RPMI8226 (cell line): ENCODE measurements around the gene MTMR6.
A peak's percentile ranks its signal among the peaks of the same experiment; 100 is the strongest.

Source experiments
- DNase-seq: peaks from one replicate; pipeline ENCODE4 v3.0.0-alpha.2; 2015

MTMR6 gene

GRCh38 chr13:25276748-25277147 is 10.5 kb downstream of the MTMR6 start:
- no peak for DNase-seq

GRCh38 chr13:25268561-25268960 is 18.7 kb downstream of the MTMR6 start:
- no peak for DNase-seq

GRCh38 chr13:25267715-25268114 is 19.6 kb downstream of the MTMR6 start:
- DNase-seq, result no peak

- DNase-seq, result no peak
These were observed 20.6 kb downstream of the MTMR6 start for GRCh38 chr13:25266706-25267105.

GRCh38 chr13:25262261-25262660 is 25.0 kb downstream of the MTMR6 start:
- no peak for DNase-seq

GRCh38 chr13:25253702-25254101 is 33.6 kb downstream of the MTMR6 start:
- DNase-seq, result no peak

GRCh38 chr13:25252752-25253151 is 34.5 kb downstream of the MTMR6 start:
- no peak for DNase-seq

- no peak for DNase-seq
These were observed 35.1 kb downstream of the MTMR6 start for GRCh38 chr13:25252225-25252624.

GRCh38 chr13:25249001-25249543 is 38.2 kb downstream of the MTMR6 start:
- no peak for DNase-seq

GRCh38 chr13:25248071-25248470 is 39.2 kb downstream of the MTMR6 start:
- DNase-seq, result no peak

- DNase-seq, result no peak
These were observed 39.9 kb downstream of the MTMR6 start for GRCh38 chr13:25247360-25247759.

- no peak for DNase-seq
These were observed 43.2 kb downstream of the MTMR6 start for GRCh38 chr13:25244123-25244522.

GRCh38 chr13:25242956-25243355 is 44.3 kb downstream of the MTMR6 start:
- no peak for DNase-seq

- no peak for DNase-seq
These were observed 46.3 kb downstream of the MTMR6 start for GRCh38 chr13:25241007-25241406.

GRCh38 chr13:25237083-25237482 is 50.2 kb downstream of the MTMR6 start:
- DNase-seq, result no peak

GRCh38 chr13:25233861-25234260 is 53.4 kb downstream of the MTMR6 start:
- DNase-seq, result no peak

GRCh38 chr13:25232937-25233515 is 54.3 kb downstream of the MTMR6 start:
- DNase-seq, result peak; percentile 14

- peak; percentile 17 for DNase-seq
These were observed 55.8 kb downstream of the MTMR6 start for GRCh38 chr13:25231517-25231916.

GRCh38 chr13:25227690-25228089 is 59.6 kb downstream of the MTMR6 start:
- DNase-seq, result no peak

GRCh38 chr13:25225970-25226369 is 61.3 kb downstream of the MTMR6 start:
- no peak for DNase-seq

- DNase-seq, result no peak
These were observed 63.1 kb downstream of the MTMR6 start for GRCh38 chr13:25224151-25224550.

- no peak for DNase-seq
These were observed 64.5 kb downstream of the MTMR6 start for GRCh38 chr13:25222740-25223139.

- DNase-seq, result no peak
These were observed 69.3 kb downstream of the MTMR6 start for GRCh38 chr13:25218019-25218418.

GRCh38 chr13:25217023-25217885 is 70.0 kb downstream of the MTMR6 start:
- no peak for DNase-seq

GRCh38 chr13:25215253-25215575 is 72.1 kb downstream of the MTMR6 start:
- no peak for DNase-seq
